ENCODE measurements around the gene DLG3. TPM values are rescaled to one million over a fixed set of nuclear protein-coding genes. Genes with fewer than 3 reads are reported as not detected.

DLG3 gene
- total and polyA plus RNA-seq, 2 donors from 2014 or later: 14.2 to 38.3 TPM

DNA sequence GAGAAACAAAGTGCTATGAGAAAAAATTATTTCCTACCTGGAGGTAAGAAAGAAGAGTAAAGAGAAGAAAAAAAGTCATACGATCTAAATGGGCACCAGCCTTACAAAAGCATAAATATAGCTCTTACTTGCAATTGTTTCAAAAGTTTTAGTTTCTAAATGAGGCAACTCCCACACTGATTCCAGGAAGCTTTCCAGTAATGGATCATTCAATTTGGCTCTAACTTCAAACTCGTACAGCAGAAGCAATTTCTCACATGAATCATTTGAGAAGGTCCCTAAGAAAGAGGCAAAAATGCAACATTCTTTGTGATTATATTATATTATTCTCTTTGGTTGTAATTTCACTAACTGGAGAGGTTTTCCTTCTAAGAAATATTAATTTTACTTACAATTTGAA lies 109.9 kb downstream of the DLG3 start:
- FAIRE-seq: no peak
- no peaks in the 10 kb centered on the region for H3K27me3 ChIP-seq (ENCODE audit: control insufficient read depth, insufficient read depth, low read length)

DNA sequence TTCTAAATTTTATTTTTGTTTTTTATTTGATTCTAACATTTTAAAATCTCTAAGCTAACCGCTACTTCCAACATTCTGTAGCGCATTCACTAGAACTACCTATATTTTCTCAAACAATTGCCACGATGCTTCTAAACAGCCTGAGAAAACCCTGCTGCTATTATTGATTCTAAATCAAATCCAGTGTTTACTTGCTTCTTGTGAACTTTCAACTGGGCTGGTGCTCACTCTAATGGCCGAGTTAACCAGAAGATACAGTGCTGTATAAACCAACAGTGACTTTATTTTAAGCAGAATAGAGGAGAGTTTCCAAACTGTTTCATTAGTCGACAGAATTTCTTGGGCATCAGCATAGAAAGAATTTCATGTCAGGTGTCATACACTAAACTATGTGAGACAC lies 110.3 kb downstream of the DLG3 start:
- TF ChIP-seq, protein P1, sequence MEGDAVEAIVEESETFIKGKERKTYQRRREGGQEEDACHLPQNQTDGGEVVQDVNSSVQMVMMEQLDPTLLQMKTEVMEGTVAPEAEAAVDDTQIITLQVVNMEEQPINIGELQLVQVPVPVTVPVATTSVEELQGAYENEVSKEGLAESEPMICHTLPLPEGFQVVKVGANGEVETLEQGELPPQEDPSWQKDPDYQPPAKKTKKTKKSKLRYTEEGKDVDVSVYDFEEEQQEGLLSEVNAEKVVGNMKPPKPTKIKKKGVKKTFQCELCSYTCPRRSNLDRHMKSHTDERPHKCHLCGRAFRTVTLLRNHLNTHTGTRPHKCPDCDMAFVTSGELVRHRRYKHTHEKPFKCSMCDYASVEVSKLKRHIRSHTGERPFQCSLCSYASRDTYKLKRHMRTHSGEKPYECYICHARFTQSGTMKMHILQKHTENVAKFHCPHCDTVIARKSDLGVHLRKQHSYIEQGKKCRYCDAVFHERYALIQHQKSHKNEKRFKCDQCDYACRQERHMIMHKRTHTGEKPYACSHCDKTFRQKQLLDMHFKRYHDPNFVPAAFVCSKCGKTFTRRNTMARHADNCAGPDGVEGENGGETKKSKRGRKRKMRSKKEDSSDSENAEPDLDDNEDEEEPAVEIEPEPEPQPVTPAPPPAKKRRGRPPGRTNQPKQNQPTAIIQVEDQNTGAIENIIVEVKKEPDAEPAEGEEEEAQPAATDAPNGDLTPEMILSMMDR (IDR thresholded peaks at IDR 0.05; ENCODE audit: borderline replicate concordance, extremely low read depth, insufficient read depth): no peak
- Histone ChIP-seq H3K36me3 (ENCODE audit: control insufficient read depth in 2 of 3, insufficient read depth in 3 of 3, low read length in 3 of 3) (no peaks in the 10 kb centered on the region), H3K4me1 (ENCODE audit: control insufficient read depth in 2 of 3, insufficient read depth in 2 of 3, low read depth in 1 of 3, low read length in 3 of 3) (no peaks in the 10 kb centered on the region), H3K9ac (ENCODE audit: low read length in 3 of 3) (no peak overlapping the region), H3K9me3 (ENCODE audit: control insufficient read depth in 2 of 3, insufficient read depth in 1 of 3, low read length in 3 of 3) (no peaks in the 10 kb centered on the region), H3K27ac (ENCODE audit: low read depth in 2 of 2, low read length in 2 of 2) (no peak overlapping the region), H3K4me3 (ENCODE audit: low read length in 3 of 3) (no peak overlapping the region), H3K27me3 (ENCODE audit: control insufficient read depth, insufficient read depth, low read length) (no peaks in the 10 kb centered on the region)
- intact Hi-C loops (cut with DNase I): no loop called here
- no peak for FAIRE-seq
- no peak for DNase-seq

More for the DNA sequence above, 109.9 kb downstream of the DLG3 start:
- TF ChIP-seq, protein P1 (IDR thresholded peaks at IDR 0.05; ENCODE audit: borderline replicate concordance, extremely low read depth, insufficient read depth): no peak
- Histone ChIP-seq H3K36me3 (ENCODE audit: control insufficient read depth in 2 of 3, insufficient read depth in 3 of 3, low read length in 3 of 3) (no peaks in the 10 kb centered on the region), H3K9me3 (ENCODE audit: control insufficient read depth in 2 of 3, insufficient read depth in 1 of 3, low read length in 3 of 3) (no peaks in the 10 kb centered on the region), H3K4me3 (ENCODE audit: low read length in 3 of 3) (no peak overlapping the region), H3K9ac (ENCODE audit: low read length in 3 of 3) (no peak overlapping the region), H3K4me1 (ENCODE audit: control insufficient read depth in 2 of 3, insufficient read depth in 2 of 3, low read depth in 1 of 3, low read length in 3 of 3) (no peaks in the 10 kb centered on the region), H3K27ac (ENCODE audit: low read depth in 2 of 2, low read length in 2 of 2) (no peak overlapping the region)
- intact Hi-C loops (cut with DNase I): no loop called here
- DNase-seq: no peak

Other genes starting within 250 kb of the DLG3 start
- gene AWAT1, start 210.2 kb upstream of the DLG3 start, total RNA-seq: not detected
- gene AWAT1, start 210.2 kb upstream of the DLG3 start, polyA plus RNA-seq (ENCODE audit: insufficient read depth, low read depth, low replicate concordance): not detected
- gene P2RY4, start 184.6 kb upstream of the DLG3 start, total RNA-seq: 0.31 TPM
- gene P2RY4, start 184.6 kb upstream of the DLG3 start, polyA plus RNA-seq (ENCODE audit: insufficient read depth, low read depth, low replicate concordance): not detected
- not detected for gene ARR3, start 176.5 kb upstream of the DLG3 start, total RNA-seq
- not detected for gene ARR3, start 176.5 kb upstream of the DLG3 start, polyA plus RNA-seq (ENCODE audit: insufficient read depth, low read depth, low replicate concordance)
- gene RAB41, start 162.7 kb upstream of the DLG3 start, total RNA-seq: not detected
- gene RAB41, start 162.7 kb upstream of the DLG3 start, polyA plus RNA-seq (ENCODE audit: insufficient read depth, low read depth, low replicate concordance): not detected
- 31.3 TPM for gene PDZD11, start 154.9 kb upstream of the DLG3 start, total RNA-seq
- gene PDZD11, start 154.9 kb upstream of the DLG3 start, polyA plus RNA-seq (ENCODE audit: insufficient read depth, low read depth, low replicate concordance): 74.6 TPM
- 0.35 TPM for gene KIF4A, start 154.7 kb upstream of the DLG3 start, total RNA-seq
- gene KIF4A, start 154.7 kb upstream of the DLG3 start, polyA plus RNA-seq (ENCODE audit: insufficient read depth, low read depth, low replicate concordance): 0.13 TPM
- gene GDPD2, start 21.5 kb upstream of the DLG3 start, total RNA-seq: 7.0 TPM
- gene GDPD2, start 21.5 kb upstream of the DLG3 start, polyA plus RNA-seq (ENCODE audit: insufficient read depth, low read depth, low replicate concordance): 2.5 TPM

All from kidney (tissue), 14 donors.